GM21515 (cell line): ENCODE measurements around the gene KRT40.

Experiments used
- ATAC-seq: cut with Tn5 transposase; IDR thresholded peaks from one replicate; pipeline ENCODE4 v1.9.1; 2021; ENCODE audit not compliant: unreplicated experiment

Gene KRT40

DNA sequence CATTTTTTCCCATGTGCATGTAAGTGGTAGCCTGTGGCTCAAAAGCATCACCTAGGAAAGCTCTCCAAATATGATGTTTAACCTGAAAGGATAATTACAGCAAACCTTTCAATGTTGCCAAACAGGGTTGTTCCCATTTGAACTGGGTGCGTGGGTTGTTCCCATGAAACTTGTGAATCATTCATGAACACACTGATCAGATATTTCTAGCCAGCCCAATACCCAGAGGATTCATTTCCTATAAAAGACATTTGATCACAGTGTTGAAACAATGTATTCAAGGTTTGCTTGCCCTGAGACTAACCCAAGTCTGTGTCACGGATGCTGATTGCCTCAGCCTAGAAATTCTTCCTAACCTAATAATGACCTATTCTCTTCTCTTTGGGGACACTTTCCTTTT lies 30.2 kb downstream of the KRT40 start:
- no peak for ATAC-seq

DNA sequence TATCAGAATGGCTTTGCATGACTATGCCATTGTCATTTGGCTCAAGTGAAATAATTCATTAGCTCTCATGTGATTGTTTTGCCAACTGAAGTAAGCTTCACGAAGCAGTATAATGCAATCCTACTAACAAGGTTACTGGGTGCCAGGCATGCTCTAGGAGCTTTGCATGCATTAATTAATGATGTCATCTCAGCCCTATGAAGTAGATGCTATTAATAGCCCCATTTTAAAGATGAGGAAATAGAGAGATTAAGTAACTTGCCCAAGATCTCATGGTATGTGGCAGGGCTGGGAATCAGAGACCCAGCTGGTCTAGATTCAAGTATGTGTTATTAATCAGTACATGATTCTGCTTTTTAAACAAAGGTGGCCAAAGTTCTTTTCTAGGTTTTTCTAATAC lies 31.5 kb downstream of the KRT40 start:
- no peak for ATAC-seq

DNA sequence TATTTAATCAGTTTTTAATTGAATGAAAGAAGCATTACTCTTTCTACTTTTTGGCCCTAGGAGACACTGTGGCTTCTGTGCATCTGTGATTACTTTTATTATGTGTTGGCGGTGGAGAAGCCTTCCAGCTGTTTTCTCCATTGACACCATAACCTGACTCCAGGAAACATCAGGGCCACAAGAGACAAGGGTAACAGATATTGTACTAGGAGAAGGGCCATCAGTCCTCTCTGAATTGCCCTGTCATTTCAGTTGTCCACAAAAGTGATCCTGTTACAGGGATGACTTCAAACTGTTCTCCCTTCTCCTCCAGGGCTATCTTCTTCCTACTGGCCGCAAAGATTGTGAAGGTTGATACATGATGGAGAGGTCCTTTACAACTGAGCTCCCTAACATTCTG lies 32.0 kb downstream of the KRT40 start:
- ATAC-seq: no peak

DNA sequence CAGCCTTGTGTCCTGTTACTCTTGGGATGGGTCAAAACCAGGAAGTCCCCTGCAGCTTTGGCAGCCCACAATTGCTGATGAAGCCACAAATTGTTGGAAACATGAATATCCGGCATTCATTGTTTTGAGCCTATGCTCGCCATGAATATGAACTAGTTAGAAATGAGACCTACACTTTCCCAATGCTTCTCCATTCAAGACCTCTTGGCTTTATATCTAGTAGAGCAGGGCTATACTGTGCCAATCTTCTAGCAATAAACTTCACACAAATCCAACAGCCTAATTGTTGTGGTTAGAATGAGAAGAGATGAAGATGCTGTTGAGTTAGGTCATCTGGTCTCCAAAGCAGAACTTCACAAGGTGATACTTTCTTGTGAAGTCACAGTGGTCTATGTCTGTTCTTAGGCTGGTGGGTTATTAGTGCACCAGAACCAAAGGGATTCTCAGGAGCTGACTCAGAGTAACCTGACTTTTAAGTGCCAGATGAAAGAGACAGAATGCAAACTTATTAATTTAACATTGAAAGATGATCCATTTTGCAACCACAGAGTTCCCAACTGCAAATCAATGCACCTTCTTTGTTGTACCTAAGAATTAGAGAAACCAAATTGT lies 33.0 kb downstream of the KRT40 start:
- ATAC-seq: no peak

DNA sequence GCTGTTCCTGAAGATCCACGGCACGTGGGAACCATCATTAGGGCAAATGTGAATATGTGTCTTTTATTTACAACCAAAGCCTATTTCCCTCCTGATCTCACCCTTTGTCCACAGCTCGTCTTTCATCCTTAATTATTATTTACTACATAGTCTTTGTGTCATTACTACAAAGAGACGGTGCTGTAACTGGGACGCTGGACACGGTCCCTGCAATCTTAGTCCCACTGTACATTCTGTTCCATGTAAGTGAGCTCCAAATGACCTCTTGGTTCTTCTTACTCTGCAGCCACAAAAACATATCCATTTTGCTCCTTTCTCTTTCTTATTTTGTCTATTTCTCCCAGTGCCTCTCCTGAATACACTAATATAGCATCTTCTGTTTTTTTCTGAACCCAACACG lies 34.0 kb downstream of the KRT40 start:
- no peak for ATAC-seq

DNA sequence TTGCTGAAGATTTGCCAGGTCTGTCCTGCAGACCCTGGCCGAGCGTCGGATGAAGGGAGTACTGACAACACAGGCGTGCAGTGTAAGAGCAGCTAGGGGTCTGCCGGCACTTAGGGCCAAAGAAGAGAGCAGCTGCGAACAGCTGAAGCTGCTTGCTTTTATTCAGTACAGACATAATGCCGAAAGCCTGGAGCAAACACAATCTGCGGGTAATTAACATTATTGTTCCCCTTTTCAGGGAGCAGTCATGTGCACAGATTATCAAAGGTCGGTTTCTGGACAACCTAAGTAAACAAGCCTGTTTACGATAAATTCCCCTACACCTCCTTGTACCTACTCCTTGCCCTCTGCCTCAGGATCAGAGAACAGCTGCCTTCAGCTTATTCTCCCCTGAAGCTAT lies 34.7 kb downstream of the KRT40 start:
- ATAC-seq: no peak

DNA sequence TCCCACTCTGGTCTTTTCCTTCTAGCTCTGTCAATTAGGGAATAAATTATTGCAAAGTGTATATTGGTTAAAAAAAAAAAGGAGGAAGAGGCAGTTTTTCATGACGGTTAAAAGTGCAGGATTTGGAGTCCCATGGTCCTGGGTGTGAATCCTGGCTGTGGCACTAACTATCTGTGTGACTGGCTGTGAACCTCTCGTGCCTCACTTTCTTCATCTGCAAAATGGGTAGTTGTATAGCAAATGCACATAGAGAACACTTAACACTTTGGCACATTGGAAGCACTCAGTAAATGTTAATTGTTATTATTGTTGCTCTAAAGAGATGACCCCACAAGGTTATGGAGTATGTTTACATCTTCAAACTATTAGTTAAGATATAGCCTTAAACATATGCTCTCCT lies 36.2 kb downstream of the KRT40 start:
- ATAC-seq: no peak

DNA sequence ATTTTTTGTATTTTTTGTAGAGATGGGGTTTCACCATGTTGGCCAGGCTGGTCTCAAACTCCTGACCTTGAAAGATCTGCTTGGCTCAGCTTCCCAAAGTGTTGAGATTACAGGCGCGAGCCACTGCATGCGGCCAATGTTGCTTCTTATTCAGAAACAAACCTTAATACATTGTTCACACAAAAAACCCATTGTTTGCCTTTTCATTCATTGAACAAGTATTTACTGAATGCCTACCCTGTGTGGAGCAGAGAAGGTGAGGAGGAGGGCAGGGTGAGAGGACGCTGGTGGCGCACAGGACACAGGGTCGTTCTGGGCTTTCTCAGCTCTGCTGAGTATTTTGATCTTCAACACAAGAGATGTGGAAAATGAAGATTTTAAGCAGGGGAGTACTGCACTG lies 38.7 kb downstream of the KRT40 start:
- no peak for ATAC-seq

DNA sequence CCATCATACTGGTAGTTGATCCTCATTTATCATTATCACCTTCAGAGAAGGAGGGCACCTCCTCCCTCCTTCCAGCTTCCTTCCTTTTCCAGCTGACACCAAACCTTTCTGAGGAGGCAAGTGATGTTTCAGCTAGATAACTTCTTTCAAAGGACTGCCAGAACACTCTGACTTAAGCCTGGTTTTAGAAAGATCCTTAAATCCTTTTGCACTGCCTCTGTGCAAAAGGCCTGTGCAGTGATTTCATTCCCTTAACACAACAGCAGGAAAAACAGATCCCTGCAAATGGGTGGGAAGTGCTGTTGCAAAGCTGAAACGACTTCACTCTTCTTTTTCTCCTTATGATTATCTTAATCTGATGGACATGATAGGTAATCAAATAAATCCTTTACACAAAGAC lies 39.6 kb downstream of the KRT40 start:
- no peak for ATAC-seq

DNA sequence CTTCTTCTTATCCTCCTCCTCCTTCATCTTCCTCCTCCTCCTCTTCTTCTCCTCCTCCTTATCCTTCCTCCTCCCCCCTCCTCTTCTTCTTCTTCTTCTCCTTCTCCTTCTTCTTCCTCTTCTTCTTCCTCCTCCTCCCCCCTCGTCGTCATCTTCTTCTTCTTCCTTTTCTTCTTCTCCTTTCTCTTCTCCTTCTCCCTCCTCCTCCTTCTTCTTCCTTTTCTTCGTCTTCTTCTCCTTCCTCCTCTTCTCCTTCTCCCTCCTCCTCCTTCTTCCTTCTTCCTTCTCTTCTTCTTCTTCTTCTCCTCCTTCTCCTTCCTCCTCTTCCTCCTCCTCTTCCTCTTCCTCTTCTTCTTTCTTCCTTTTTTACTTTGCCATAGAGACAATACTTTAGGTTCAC lies 41.6 kb downstream of the KRT40 start:
- ATAC-seq: no peak

DNA sequence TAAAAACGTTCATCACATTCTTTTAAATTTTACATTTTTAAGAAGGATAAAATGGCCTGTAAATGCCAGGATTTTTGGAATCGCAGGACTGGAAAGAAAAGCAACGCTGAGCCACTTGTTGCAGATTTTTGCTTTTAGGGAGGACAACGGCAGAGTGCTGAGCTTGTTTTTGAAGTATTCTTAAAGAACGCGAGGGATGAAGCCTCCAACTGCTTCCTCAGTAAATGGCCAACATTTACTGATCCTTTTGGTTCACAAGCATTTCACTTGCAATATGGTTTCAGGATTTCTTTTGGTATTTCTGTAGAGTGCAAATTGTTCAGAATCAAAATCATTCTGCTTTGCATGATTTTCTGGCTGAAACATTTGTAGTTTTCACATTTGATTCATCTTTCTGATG lies 43.9 kb downstream of the KRT40 start:
- no peak for ATAC-seq

DNA sequence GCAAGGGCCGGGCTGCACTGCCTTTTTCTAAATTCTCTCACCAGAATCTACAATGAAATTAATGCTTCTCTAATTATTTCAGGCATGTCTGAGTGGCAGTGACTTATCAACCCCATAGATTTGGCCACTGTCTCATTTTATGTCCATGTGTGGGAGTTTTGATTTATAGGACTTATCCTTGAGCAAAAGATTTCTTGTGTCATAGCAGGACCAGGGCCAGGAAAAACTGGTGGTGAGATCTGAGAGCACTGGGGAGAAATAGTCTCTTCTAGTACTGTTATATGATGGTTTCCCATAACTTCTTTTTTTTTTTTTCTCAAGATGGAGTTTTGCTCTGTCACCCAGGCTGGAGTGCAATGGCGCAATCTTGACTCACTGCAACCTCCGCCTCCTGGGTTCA lies 45.1 kb downstream of the KRT40 start:
- no peak for ATAC-seq

DNA sequence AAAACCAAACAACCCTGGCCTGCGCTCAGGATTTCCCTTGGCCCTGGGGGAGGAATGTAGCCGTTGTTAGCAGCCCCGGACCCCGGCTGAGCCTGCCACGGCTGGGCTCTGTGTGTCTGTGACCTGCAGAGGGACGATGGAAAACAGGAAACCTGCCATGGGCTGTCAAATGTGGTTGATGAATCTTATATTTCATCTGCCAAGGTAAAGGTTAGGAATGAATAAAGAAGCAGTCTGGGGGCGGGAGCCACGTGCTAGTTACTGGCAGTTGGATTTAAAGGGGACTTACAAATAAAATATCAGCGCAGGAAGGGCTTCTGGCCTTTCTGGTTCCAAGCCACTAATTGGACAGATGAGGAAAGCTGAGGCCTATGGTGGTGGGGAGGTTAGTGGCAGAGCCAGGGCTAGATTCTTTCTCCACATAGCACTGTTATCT lies 46.7 kb downstream of the KRT40 start, which contains the start of gene KRT23:
Gene KRT23, minus strand, starts transcription at position 263 of the 436 bp plus-strand sequence. CDS start 1,043 bp downstream, outside the sequence.
- ATAC-seq: no peak

DNA sequence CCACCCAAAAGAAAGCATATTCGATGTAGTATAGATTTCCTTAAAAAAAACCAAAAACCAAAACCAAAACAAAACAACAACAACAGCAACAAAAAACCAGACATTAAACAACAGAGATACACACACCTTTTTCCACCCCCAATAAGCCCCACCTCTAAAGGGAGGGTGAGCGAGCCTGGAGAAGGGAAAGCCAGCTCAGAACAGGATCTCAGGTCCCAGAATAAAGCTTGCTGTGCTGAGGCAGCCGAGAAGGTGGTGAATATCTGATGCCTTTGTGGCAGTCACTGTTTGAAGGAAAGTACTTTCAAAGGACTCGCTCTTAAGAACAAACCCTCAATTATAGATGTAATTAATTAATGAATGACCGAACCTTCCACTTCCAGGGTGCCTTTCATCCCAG lies 47.1 kb downstream of the KRT40 start:
- no peak for ATAC-seq

DNA sequence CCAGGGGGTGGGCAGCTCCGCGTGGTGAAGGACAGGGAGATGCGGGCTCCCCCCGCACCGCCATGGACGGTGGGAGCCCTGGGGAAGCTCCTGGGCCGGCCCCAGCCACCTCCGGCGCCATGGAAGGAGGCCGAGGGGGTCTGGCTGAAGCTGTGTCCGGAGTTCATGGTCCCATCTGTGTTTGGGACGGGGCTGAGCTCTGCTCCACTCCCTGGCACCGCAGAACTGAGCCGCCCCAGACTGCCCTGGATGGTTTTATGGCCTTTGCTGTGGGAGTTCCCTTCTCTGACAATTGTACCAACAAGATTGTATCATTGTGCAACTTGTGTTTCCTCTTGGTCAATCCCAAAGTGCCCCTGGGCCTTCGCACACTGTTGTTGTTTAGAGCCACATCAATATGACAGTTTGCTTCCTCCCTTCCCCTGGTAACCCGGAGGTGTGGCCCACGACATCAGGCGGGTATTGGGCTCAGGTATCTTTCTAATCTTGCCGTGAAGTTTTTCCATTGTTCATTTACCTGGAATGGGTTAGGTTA lies 47.6 kb downstream of the KRT40 start:
- no peak for ATAC-seq

DNA sequence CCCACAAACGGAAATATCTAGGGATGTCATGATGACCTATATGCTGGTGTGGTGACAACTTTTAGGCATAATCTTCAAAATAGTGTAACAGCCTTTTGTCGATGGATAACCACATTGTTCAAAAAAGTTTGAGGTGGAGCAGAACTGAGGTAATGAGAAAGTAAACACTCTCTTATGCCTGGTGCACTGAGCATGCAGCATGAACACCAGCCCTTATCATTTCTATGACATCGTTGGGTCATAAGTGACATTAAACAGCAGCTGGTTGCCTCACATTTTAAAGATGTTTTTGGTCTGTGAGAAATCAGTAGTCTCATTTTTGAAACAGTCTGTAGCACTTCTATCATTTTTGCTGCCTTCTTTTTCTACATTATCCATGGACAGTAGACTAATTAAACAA lies 48.5 kb downstream of the KRT40 start:
- ATAC-seq: no peak

DNA sequence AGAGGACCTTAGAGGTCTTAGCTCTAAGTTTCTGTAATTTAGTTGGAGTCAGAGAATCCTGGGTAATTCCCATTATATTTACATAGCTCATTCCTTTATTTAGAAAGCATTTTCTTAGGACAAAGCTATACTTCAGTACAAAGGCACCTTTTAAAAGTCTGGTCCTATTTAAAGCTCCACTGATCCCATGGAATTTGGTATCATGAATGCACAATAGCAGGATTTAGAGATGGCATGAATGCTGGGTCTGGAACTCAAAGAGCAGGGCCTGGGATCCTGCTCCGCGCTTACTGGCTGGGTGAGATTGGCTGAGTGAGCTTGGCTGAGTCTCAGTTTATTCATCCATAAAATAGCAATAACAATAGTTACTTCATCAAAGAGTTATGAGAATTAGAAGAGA lies 51.5 kb downstream of the KRT40 start:
- no peak for ATAC-seq

DNA sequence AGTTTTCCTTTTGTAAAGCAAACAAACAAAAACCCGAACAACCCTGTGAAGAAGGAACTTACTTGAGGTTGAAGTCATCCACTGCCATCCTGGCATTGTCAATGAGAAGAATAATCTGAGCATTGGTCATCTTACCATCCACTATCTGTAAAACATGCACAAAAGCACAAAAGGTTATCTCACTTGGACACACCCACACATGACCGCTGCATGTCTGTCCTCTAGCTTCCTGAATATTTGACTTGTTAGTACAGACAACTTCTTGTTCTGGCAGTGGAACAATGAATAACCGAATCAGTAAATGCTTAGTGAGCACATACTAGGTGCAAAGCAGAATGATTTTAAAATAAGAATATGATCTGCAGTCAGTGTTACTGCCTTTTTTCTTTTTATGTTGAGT lies 52.8 kb downstream of the KRT40 start:
- ATAC-seq: no peak
